Measurements from ENCODE around the gene ATRNL1. TPM values are rescaled to one million over a fixed set of nuclear protein-coding genes. Genes with fewer than 3 reads are reported as not detected.

The ATRNL1 gene
- total RNA-seq, 4 donors from 2014 or later, result 0.34 to 0.98 (median 0.44) TPM; not detected in 1

GRCh38 chr10:115914475-115914874 is 821.3 kb downstream of the ATRNL1 start:
- no peak for TF ChIP-seq CTCF (IDR thresholded peaks at IDR 0.05; ENCODE audit: low read depth)

GRCh38 chr10:115915429-115915828 is 822.3 kb downstream of the ATRNL1 start:
- no peak for TF ChIP-seq CTCF (IDR thresholded peaks at IDR 0.05; ENCODE audit: low read depth)

- TF ChIP-seq CTCF (IDR thresholded peaks at IDR 0.05; ENCODE audit: low read depth), result no peak
These were observed 825.6 kb downstream of the ATRNL1 start for GRCh38 chr10:115918812-115919211.

- TF ChIP-seq CTCF (IDR thresholded peaks at IDR 0.05; ENCODE audit: low read depth), result no peak
These were observed 828.6 kb downstream of the ATRNL1 start for GRCh38 chr10:115921795-115922194.

GRCh38 chr10:115931309-115931708 is 838.1 kb downstream of the ATRNL1 start:
- no peak for TF ChIP-seq CTCF (IDR thresholded peaks at IDR 0.05; ENCODE audit: low read depth)

- TF ChIP-seq CTCF (IDR thresholded peaks at IDR 0.05; ENCODE audit: low read depth), result no peak
These were observed 838.9 kb downstream of the ATRNL1 start for GRCh38 chr10:115932099-115932498.

GRCh38 chr10:115933098-115933497 is 839.9 kb downstream of the ATRNL1 start:
- TF ChIP-seq CTCF (IDR thresholded peaks at IDR 0.05; ENCODE audit: low read depth), result no peak

Measured in subcutaneous adipose tissue (tissue), 4 donors.